Kidney (tissue), 14 donors: ENCODE data around the gene LAX1. TPM values are rescaled to one million over a fixed set of nuclear protein-coding genes. Genes with fewer than 3 reads are reported as not detected.

ENCODE experiments used
- DNase-seq, 5 donors: peaks; one replicate each; pipeline ENCODE4 v3.0.0-alpha.2; 2013 to 2020
- FAIRE-seq: peaks from 2 replicates; lab custom pipeline; 2012; peaks lifted over from hg19 to GRCh38; lab: Jason Lieb, UNC
- H3K27ac ChIP-seq, 2 donors: one replicate each; pipeline ENCODE4 v1.7.0; 2013; ENCODE audit warnings: low read depth in 2 of 2, low read length in 2 of 2, inconsistent platforms in 1 of 2
- H3K27me3 ChIP-seq: one replicate; pipeline ENCODE4 v1.7.1; 2013; ENCODE audit warnings: low read length, inconsistent platforms; ENCODE audit not compliant: control insufficient read depth, insufficient read depth
- H3K36me3 ChIP-seq, 3 donors: one replicate each; pipeline versions ENCODE4 v1.7.0 to v1.7.1; 2013; ENCODE audit warnings: low read length in 3 of 3, control low read depth in 1 of 3, inconsistent platforms in 1 of 3; ENCODE audit not compliant: insufficient read depth in 3 of 3, control insufficient read depth in 2 of 3
- H3K4me1 ChIP-seq, 3 donors: one replicate each; pipeline versions ENCODE4 v1.7.0 to v1.7.1; 2013; ENCODE audit warnings: low read length in 3 of 3, inconsistent platforms in 1 of 3, low read depth in 1 of 3; ENCODE audit not compliant: control insufficient read depth in 2 of 3, insufficient read depth in 2 of 3
- H3K4me3 ChIP-seq, 3 donors: one replicate each; pipeline versions ENCODE4 v1.7.0 to v1.8.1; 2013; ENCODE audit warnings: low read length in 3 of 3, control low read depth in 1 of 3, inconsistent platforms in 1 of 3
- H3K9ac ChIP-seq, 3 donors: one replicate each; pipeline versions ENCODE4 v1.7.0 to v1.7.1; 2013; ENCODE audit warnings: low read length in 3 of 3, control low read depth in 1 of 3, inconsistent platforms in 1 of 3
- H3K9me3 ChIP-seq, 3 donors: one replicate each; pipeline versions ENCODE4 v1.7.0 to v1.7.1; 2013; ENCODE audit warnings: low read length in 3 of 3, control low read depth in 1 of 3, inconsistent platforms in 1 of 3; ENCODE audit not compliant: control insufficient read depth in 2 of 3, insufficient read depth in 1 of 3
- intact Hi-C: fragments of 100-400 bp; cut with DNase I; formaldehyde crosslinking; loops from one replicate; pipeline ENCODE4 v1.11.1; 2022
- polyA plus RNA-seq: library from polyadenylated mRNA; stranded (reverse); fragments of 350-450 nt; fragmentation: Illumina TruSeq; extraction: RNeasy Lipid Tissue Mini Kit (QIAGEN cat#74804); gene quantifications from one replicate; pipeline ENCODE4 v1.2.3, GENCODE V29; 2014; ENCODE audit warnings: low read depth, low replicate concordance; ENCODE audit not compliant: insufficient read depth
- total RNA-seq: library from RNA; stranded (reverse); fragmentation: NEBNext Ultra II Directional; extraction: Animal tissue kit (Norgen Biotek cat#: 25700); gene quantifications from one replicate; pipeline ENCODE4 v1.2.1, GENCODE V29; 2021
- TF ChIP-seq, protein P1 (sequence below): IDR thresholded peaks from 3 replicates; pipeline ENCODE4 v1.5.1; 2012; ENCODE audit warnings: mild to moderate bottlenecking, moderate library complexity, borderline replicate concordance; ENCODE audit not compliant: insufficient read depth; ENCODE audit errors: extremely low read depth
- donor health status: control.
- donor health status: control.
- donor health status: control.
- donor health status: control.
- donor health status: control.
- donor health status: DM: yes; HTN: yes; CAD: no.
- donor health status: Normal renal cell carcinoma (clear cell type).

Gene LAX1
- total and polyA plus RNA-seq, 2 donors from 2014 or later = 6.9 TPM; not detected in 1

- peaks cover 0 to 5% (median 0%) of the 10 kb centered on the region in 3 donors for H3K36me3 ChIP-seq
- TF ChIP-seq, protein P1, sequence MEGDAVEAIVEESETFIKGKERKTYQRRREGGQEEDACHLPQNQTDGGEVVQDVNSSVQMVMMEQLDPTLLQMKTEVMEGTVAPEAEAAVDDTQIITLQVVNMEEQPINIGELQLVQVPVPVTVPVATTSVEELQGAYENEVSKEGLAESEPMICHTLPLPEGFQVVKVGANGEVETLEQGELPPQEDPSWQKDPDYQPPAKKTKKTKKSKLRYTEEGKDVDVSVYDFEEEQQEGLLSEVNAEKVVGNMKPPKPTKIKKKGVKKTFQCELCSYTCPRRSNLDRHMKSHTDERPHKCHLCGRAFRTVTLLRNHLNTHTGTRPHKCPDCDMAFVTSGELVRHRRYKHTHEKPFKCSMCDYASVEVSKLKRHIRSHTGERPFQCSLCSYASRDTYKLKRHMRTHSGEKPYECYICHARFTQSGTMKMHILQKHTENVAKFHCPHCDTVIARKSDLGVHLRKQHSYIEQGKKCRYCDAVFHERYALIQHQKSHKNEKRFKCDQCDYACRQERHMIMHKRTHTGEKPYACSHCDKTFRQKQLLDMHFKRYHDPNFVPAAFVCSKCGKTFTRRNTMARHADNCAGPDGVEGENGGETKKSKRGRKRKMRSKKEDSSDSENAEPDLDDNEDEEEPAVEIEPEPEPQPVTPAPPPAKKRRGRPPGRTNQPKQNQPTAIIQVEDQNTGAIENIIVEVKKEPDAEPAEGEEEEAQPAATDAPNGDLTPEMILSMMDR = no peak
- peak within 1 kb of the TSS; percentile 82 to 98 (median 88) for H3K9ac ChIP-seq
- H3K9me3 ChIP-seq = no peaks in the 10 kb centered on the region
- H3K4me3 ChIP-seq = peak within 1 kb of the TSS; percentile 86 to 97 (median 95)
- DNase-seq (peak; percentile 98 to 100 (median 99)), FAIRE-seq (peak; percentile 84)
- peak within 1 kb of the TSS; percentile 97 to 98 for H3K27ac ChIP-seq
- no peaks in the 10 kb centered on the region for H3K27me3 ChIP-seq
- intact Hi-C loops = no loop called here
- peaks cover 3 to 16% (median 14%) of the 10 kb centered on the region in 3 donors for H3K4me1 ChIP-seq
Measured at GRCh38 chr1:203795441-203796235, 30.7 kb downstream of the LAX1 start, which contains the start of the genes ZBED6 and ZC3H11A. Gene ZBED6, plus strand, starts transcription at chr1:203795623. Its CDS starts 1,900 bp downstream, at chr1:203797523. Gene ZC3H11A, plus strand, starts transcription at chr1:203795623. Its CDS starts 21,448 bp downstream, at chr1:203817071.

DNA sequence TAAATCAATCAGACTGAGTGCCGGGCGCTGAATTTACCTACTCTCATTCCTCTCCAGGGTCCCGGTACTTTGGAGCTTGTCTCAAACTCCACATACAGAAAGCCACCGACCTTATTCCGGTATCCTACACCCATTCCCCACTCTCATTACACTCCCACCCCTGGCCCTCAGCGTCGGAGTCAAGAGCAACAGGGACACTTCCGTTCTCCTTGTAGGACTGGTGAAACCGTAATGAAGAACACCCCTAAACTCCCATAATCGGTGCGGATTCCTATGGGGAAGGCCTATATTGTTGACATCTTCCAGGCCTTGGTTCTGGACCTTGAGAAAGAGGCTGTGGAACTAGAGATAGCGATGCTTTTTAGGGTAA lies 31.2 kb downstream of the LAX1 start:
- TF ChIP-seq, protein P1 = no peak
- intact Hi-C loops = no loop called here
- H3K36me3 ChIP-seq = peaks cover 0 to 5% (median 0%) of the 10 kb centered on the region in 3 donors
- H3K9me3 ChIP-seq = no peaks in the 10 kb centered on the region
- H3K27ac ChIP-seq = peak overlapping the region; percentile 97 to 98
- no peaks in the 10 kb centered on the region for H3K27me3 ChIP-seq
- peak overlapping the region; percentile 82 to 98 (median 88) for H3K9ac ChIP-seq
- FAIRE-seq = no peak
- H3K4me3 ChIP-seq = peak overlapping the region; percentile 86 to 97 (median 95)
- peak in 3 of 5 donors; percentile 53 to 80 (median 74) for DNase-seq
- peaks cover 3 to 16% (median 14%) of the 10 kb centered on the region in 3 donors for H3K4me1 ChIP-seq

- intact Hi-C loops = no loop called here
- peaks cover 3 to 18% (median 14%) of the 10 kb centered on the region in 3 donors for H3K4me1 ChIP-seq
- H3K4me3 ChIP-seq = peak overlapping the region in 2 of 3 donors; percentile 95 to 97
- H3K9ac ChIP-seq = no peak overlapping the region
- no peak for DNase-seq
- peaks cover 0 to 5% (median 0%) of the 10 kb centered on the region in 3 donors for H3K36me3 ChIP-seq
- no peak for FAIRE-seq
- H3K27me3 ChIP-seq = no peaks in the 10 kb centered on the region
- H3K9me3 ChIP-seq = no peaks in the 10 kb centered on the region
- no peak overlapping the region for H3K27ac ChIP-seq
- TF ChIP-seq, protein P1 = no peak
Measured at GRCh38 chr1:203797216-203797615, 32.2 kb downstream of the LAX1 start.
